GM21526 (cell line): Measurements from ENCODE around the gene USP9Y.

Experiments used
- ATAC-seq: cut with Tn5 transposase; IDR thresholded peaks from one replicate; pipeline ENCODE4 v1.9.1; 2021; ENCODE audit warnings: moderate library complexity; ENCODE audit not compliant: unreplicated experiment, low FRiP score

Gene USP9Y

DNA sequence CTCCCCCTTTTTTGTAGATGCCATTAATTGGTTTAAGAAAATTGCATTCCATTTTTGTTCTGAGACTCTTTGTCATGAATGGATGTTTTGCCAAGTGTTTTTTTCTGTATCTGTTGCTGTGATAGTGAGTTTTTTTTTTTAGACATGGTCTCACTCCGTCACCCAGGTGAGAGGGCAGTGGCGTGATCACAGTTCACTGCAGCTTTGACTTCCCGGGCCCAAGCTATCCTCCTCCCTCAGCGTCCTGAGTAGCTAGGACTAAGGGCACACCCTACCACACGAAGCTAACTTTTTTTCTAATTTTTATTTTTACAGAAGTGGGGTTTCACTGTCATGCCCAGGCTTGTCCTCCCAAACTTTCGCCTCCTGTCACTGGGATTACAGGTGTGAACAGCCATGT, 51.8 kb downstream of the USP9Y start:
- no peak for ATAC-seq

- ATAC-seq, result no peak
Observed at GRCh38 chrY:12756021-12756420, 55.0 kb downstream of the USP9Y start.

GRCh38 chrY:12765976-12766375, 64.9 kb downstream of the USP9Y start:
- no peak for ATAC-seq

- no peak for ATAC-seq
Observed at GRCh38 chrY:12784521-12784920, 83.5 kb downstream of the USP9Y start.

GRCh38 chrY:12793999-12794398, 93.0 kb downstream of the USP9Y start:
- ATAC-seq, result no peak

DNA sequence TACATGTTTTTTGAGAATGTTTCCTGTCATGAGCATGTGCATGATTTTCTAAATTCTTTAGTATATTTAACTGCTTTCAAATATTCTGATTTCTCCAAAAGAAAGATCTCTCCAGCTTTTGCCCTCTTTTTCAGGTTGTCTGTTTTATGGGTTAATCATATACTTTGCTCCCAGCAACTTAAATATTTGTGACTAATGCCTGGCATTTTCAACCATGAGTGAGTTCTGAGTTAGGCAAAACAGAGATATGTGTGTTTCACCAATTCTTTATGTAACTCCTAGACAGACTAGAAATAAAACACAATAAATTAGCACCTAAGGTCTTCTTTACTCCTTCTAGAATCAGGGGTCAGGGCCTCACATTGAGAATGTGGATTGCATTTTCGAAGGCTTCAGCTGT, 107.0 kb downstream of the USP9Y start:
- ATAC-seq, result no peak

DNA sequence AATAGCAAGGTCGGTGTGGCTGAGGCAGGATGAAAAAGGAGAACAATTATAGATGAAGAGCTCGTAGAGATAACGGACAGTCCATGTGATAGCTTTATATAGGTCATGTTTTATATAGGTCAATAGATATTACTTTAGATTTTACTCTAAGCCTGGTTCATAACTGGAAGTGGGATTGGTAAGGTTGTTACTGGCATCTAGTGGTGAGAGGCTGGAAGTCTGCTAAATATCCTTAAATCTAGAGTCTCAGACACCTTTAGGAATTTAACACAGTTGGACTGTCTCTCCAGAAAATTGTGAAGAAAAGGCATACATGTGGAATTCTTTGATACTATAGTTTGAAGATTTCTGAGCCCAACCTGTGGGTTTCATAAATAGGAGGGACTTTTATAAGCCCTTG, 108.0 kb downstream of the USP9Y start:
- ATAC-seq, result no peak

DNA sequence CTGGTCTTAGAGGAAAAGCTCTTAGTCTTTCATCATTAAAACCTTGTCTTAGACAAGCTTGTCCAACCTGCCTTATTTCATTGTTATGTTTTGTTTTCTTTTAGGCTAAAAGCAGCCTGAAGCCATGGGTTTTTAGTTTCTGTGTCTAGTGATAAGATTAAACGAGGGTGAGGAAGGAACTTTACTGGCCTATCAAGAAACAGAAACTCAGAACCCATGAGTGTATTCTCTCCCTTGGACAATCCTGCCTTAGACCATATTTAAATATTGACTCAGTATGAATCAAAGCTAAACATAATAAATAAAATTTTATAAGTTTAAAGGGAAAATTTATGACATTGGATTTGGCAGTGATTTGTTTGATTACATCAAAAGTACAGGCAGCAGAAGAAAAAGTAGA, 122.4 kb downstream of the USP9Y start:
- no peak for ATAC-seq

GRCh38 chrY:12826791-12827190, 125.8 kb downstream of the USP9Y start:
- no peak for ATAC-seq

DNA sequence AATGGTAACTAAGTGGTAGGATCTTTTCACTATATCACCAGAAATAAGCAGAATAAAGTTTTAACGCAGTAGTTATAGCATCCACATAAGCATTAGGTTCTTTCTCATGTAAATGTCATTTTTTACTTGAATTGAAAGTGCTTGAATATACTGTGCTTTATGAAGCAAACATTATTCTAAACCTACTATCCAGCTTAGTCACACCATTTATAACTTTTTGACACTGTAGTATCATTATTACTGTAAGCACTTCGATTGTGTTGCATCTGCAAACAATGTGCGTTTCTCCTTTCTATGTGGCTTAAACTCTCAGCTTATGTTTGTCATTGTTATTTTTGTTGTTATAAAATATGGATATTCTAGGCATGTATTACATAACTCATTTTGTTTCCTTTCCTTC, 132.3 kb downstream of the USP9Y start:
- ATAC-seq, result no peak

GRCh38 chrY:12837550-12837949, 136.5 kb downstream of the USP9Y start:
- no peak for ATAC-seq

DNA sequence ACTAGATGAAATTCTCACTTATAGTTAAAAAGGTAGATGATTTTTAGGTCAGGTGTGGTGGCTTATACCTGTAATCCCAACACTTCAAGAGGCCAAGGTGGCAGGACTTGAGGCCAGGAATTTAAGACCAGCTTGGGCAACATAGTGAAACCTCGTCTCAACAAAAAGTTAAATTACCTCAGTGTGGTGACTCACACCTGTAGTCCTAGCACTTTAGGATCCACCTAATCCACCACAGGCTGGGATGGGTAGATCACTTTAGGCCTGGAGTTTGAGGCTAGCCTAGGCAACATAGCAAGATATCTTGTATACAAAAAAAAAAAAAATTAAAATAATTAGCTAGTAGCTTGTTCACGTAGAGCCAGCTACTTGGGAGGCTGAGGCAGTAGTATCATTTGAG, 140.3 kb downstream of the USP9Y start:
- ATAC-seq, result no peak

- ATAC-seq, result no peak
Observed at GRCh38 chrY:12846793-12847192, 145.8 kb downstream of the USP9Y start.

DNA sequence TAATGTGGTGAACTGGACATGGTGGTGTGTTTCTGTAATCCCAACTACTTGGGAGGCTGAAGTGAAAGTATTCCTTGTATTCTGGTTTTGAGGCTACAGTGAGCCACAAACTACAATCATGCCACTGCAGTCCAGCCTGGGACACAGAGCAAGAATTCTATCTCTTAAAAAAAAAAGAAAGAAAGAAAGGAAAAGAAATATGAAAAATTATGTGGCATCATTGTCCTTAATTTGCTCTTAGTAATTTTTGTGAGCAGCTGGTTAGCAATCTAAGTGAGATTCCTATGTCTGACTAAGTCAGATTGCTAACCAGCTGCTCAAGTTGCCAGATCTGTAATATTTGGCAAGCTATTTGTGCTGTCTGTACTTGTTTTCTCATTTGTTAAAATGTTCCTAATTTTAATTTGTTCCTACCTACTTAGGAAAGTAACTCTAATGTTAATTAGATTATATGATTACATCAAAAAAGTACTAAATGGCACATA, 154.8 kb downstream of the USP9Y start:
- no peak for ATAC-seq

DNA sequence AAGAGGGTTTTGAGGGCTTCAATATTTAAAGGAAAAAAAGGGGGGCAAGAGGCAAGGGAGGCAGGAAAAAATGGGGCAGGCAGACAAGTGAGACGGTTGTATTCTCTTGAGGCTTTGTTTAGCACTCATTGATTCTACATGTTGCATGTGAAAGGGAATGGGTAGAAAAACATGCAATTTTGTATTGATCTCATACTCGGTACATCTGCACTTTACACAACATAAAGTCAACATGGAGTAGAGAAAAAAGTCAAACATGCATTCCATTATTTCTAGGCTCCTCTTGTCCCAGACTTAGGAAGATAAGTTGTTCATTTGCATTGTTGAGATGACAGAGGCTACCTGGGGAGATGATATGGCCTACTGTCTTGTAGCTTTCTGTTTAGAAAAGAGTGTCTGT, 166.9 kb downstream of the USP9Y start:
- ATAC-seq, result no peak

GRCh38 chrY:12896973-12897372, 195.9 kb downstream of the USP9Y start:
- no peak for ATAC-seq

DNA sequence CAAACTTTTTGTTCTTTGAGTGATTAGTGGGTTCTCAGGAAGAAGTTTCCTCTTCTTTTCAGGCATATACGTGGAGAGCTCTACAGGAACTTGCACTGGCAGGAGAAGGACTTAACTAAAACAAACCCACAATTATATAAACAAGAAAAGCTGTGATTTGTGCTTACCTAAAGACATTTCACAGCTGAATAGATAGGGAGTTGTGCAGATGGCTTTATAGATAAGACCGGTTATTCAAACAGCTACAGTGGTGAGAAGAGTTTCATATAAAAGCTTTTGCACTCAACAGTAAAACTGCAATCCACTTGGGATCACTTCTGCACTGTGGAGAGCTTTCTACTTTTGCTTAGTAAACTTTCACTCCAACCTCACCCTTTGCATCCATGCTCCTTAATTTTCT, 197.6 kb downstream of the USP9Y start:
- ATAC-seq, result no peak

- no peak for ATAC-seq
Observed at GRCh38 chrY:12904618-12905516, 203.8 kb downstream of the USP9Y start, which contains the start of gene DDX3Y. DDX3Y (plus strand) TSS chrY:12904868; CDS start chrY:12904937, 69 bp downstream.

GRCh38 chrY:12905517-12905872, 204.5 kb downstream of the USP9Y start:
- no peak for ATAC-seq

DNA sequence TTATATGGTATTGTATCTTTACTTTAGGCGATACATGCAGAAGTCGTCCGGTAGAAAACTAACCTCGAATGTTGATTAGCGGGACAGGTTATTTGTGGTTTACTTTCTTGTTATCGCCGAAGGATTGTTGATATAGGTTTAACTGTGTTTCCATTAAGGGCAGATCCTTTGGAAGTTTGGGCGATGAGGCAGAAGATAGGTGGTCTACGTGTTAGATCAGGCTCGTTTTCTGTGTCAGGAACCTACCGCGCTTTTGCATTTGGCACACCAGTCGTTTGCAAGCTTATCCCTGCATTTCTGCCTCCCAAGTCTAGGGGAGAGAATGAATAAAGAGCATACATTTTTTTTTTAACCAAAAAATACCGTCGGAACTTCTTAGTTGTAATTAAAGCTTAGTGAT, 204.9 kb downstream of the USP9Y start:
- no peak for ATAC-seq
